BLaER1 treated with 17β-estradiol and CSF1 and Interleukin-3, amounts not matched to agents 10 nM and 100 nM (cell line): ENCODE results near the gene MPHOSPH9.
A peak's percentile ranks its signal among the peaks of the same experiment; 100 is the strongest.
"Not testable (repeated sequence)": the region's sequence is repeated elsewhere in the genome, so short reads cannot be mapped to it uniquely, and the experiment has no call there.

ENCODE experiments used
- H3K27ac ChIP-seq, 11 experiments: shearing (Covaris generic); formaldehyde crosslinking; 2 replicates each; pipeline ENCODE4 v1.8.1; 2022
- H3K27me3 ChIP-seq, 11 experiments: shearing (Covaris generic); formaldehyde crosslinking; 2 replicates each; pipeline ENCODE4 v1.8.1; 2022
- H3K36me3 ChIP-seq, 11 experiments: shearing (Covaris generic); formaldehyde crosslinking; 2 replicates each; pipeline ENCODE4 v1.8.1; 2022
- H3K4me1 ChIP-seq, 10 experiments: shearing (Covaris generic); formaldehyde crosslinking; 2 replicates each; pipeline ENCODE4 v1.8.1; 2022
- H3K4me2 ChIP-seq, 11 experiments: shearing (Covaris generic); formaldehyde crosslinking; 2 replicates each; pipeline ENCODE4 v1.8.1; 2022
- H3K4me3 ChIP-seq, 10 experiments: shearing (Covaris generic); formaldehyde crosslinking; 2 replicates each; pipeline ENCODE4 v1.8.1; 2022
- H3K9ac ChIP-seq, 11 experiments: shearing (Covaris generic); formaldehyde crosslinking; 2 replicates each; pipeline ENCODE4 v1.8.1; 2022
- H3K9me3 ChIP-seq, 11 experiments: shearing (Covaris generic); formaldehyde crosslinking; replicated peaks in 1 of 11; 2 replicates each; pipeline ENCODE4 v1.8.1; 2022
- H4K20me1 ChIP-seq, 11 experiments: shearing (Covaris generic); formaldehyde crosslinking; 2 replicates each; pipeline ENCODE4 v1.8.1; 2022
- Cebpa-rat ChIP-seq, 11 experiments: shearing (Covaris generic); IDR thresholded peaks; 2 replicates each; pipeline ENCODE4 v1.8.1; 2022

MPHOSPH9 gene

DNA sequence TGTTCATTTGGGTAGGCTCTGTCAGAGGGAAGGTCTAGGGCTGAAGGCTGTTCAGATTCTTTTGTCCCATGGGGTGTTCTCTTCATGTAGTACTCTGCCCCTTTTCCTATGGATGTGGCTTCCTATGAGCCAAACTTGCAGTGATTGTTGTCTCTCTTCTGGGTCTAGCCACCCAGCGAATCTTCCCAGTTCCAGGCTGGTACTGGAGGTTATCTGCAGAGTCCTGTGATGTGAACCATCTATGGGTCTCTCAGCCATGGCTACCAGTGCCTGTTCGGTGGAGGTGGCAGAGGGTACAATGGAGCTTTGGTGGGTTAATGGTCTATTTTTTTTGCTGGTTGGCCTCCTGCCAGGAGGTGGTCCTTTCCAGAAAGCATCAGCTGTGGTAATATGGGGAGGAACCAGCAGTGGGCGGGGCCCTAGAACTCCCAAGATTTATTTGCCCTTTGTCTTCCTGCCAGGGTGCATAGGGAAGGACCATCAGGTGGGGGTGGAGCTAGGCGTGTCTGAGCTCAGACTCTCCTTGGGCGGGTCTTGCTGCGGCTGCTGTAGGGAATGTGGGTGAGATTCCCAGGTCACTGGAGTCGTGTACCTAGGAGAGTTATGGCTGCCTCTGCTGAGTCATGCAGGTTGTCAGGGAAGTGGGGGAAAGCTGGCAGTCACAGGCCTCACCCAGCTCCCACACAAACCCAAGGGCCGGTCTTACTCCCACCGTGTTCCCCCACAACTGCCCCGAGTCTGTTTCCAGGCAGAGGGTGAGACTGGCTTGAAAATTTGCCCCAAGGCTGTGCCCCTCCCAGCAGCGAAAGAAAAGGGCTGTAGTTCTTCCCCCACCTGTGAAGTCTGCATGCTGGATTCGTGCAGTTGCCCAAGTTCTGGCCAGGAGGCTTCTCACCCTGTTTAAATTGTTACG, 17.8 kb upstream of the MPHOSPH9 start:
- H4K20me1 ChIP-seq = peaks cover 29 to 68% (median 43%) of the 10 kb centered on the region in 11 experiments; a peak in 17 of 22 replicates
- peaks cover 8 to 23% (median 16%) of the 10 kb centered on the region in 11 experiments; a peak in 21 of 22 replicates for H3K9me3 ChIP-seq
- H3K27me3 ChIP-seq = no peaks in the 10 kb centered on the region
- peak overlapping the region in 7 of 11 experiments; percentile 15 to 64 (median 45); a peak in 12 of 22 replicates for H3K27ac ChIP-seq
- no peak for TF ChIP-seq Cebpa-rat (IDR thresholded peaks at IDR 0.05)
- H3K4me3 ChIP-seq = no peak overlapping the region
- peak overlapping the region in 9 of 11 experiments; percentile 5 to 69 (median 40); a peak in 11 of 22 replicates for H3K4me2 ChIP-seq
- peaks cover 5 to 18% (median 13%) of the 10 kb centered on the region in 10 experiments; a peak in 18 of 20 replicates for H3K4me1 ChIP-seq
- H3K9ac ChIP-seq = peak overlapping the region in 2 of 11 experiments; percentile 3 to 23; a peak in 3 of 22 replicates
- peaks cover 53 to 92% (median 74%) of the 10 kb centered on the region in 11 experiments for H3K36me3 ChIP-seq

DNA sequence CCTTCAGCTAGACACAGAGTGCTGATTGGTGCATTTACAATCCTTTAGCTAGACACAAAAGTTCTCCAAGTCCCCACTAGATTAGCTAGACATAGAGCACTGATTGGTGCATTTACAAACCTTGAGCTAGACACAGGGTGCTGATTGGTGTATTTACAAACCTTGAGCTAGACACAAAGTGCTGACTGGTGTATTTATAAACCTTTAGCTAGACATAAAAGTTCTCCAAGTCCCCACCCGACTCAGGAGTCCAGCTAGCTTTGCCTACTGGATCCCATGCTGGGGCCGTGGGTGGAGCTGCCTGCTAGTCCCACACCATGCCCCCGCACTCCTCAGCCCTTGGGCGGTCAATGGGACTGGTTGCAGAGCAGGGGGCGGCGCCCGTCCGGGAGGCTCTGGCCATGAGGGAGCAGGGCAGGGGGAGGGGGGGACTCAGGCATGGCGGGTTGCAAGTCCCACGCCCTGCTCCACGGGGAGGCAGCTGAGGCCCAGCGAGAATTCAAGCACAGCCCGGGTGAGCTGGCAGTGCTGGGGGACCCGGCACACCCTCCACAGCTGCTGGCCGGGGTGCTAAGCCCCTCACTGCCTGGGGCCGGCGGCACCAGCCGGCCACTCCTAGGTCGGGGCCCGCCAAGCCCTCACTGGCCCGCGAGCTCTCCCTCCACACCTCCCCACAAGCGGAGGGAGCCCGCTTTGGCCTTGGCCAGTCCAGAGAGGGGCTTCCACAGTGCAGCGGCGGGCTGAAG, 16.2 kb upstream of the MPHOSPH9 start:
- peaks cover 40 to 87% (median 58%) of the 10 kb centered on the region in 11 experiments for H3K36me3 ChIP-seq

DNA sequence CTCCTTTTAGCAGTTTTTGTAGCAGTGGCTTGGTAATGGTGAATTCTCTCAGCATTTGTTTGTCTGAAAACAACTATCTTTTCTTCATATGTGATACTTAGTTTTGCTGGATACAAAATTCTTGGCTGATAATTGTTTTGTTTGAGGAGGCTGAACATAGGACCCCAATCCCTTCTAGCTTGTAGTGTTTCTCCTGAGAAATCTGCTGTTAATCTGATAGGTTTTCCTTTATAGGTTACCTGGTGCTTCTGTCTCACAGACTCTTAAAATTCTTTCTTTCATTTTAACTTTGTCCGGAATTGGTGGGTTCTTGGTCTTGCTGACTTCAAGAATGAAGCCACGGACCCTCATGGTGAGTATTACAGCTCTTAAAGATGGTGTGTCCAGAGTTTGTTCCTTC, 15.2 kb upstream of the MPHOSPH9 start:
- H3K27me3 ChIP-seq, H3K4me2 ChIP-seq, H3K9ac ChIP-seq, H3K27ac ChIP-seq, H3K4me3 ChIP-seq: not testable (repeated sequence)
- Histone ChIP-seq H3K36me3 (peaks cover 32 to 81% (median 51%) of the 10 kb centered on the region in 11 experiments), H3K4me1 (peaks cover 12 to 30% (median 19%) of the 10 kb centered on the region in 10 experiments; a peak in 19 of 20 replicates), H3K9me3 (peaks cover 8 to 27% (median 16%) of the 10 kb centered on the region in 11 experiments; a peak in 21 of 22 replicates), H4K20me1 (peaks cover 22 to 62% (median 33%) of the 10 kb centered on the region in 11 experiments; a peak in 17 of 22 replicates)

More for the DNA sequence above, 16.2 kb upstream of the MPHOSPH9 start:
- not testable (repeated sequence) for H3K9ac ChIP-seq, H3K4me3 ChIP-seq, H3K27me3 ChIP-seq, H3K27ac ChIP-seq, H3K4me2 ChIP-seq
- H4K20me1 ChIP-seq = peaks cover 29 to 67% (median 39%) of the 10 kb centered on the region in 11 experiments; a peak in 17 of 22 replicates
- H3K4me1 ChIP-seq = peaks cover 8 to 20% (median 14%) of the 10 kb centered on the region in 10 experiments; a peak in 18 of 20 replicates
- peaks cover 8 to 27% (median 16%) of the 10 kb centered on the region in 11 experiments; a peak in 21 of 22 replicates for H3K9me3 ChIP-seq

DNA sequence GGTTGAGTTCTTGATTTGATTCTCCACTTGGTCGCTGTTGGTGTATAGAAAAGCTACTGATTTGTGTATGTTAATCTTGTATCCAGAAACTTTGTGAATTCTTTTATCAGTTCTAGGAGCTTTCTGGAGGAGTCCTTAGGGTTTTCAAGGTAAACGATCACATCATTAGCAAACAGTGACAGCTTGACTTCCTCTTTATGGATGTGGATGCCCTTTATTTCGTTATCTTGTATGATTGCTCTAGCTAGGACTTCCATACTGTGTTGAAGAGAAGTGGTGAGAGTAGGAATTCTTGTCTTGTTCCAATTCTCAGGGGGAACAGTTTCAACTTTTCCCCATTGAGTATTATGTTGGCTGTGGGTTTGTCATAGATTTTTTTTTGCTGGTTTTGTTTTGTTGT, 12.7 kb upstream of the MPHOSPH9 start:
- H3K27me3 ChIP-seq = no peaks in the 10 kb centered on the region
- peaks cover 19 to 72% (median 41%) of the 10 kb centered on the region in 11 experiments for H3K36me3 ChIP-seq
- no peak for TF ChIP-seq Cebpa-rat (IDR thresholded peaks at IDR 0.05)
- H3K9ac ChIP-seq = no peak overlapping the region
- H3K9me3 ChIP-seq = peaks cover 8 to 27% (median 16%) of the 10 kb centered on the region in 11 experiments; a peak in 21 of 22 replicates
- H4K20me1 ChIP-seq = peaks cover 12 to 59% (median 30%) of the 10 kb centered on the region in 11 experiments; a peak in 19 of 22 replicates
- peaks cover 31 to 46% (median 35%) of the 10 kb centered on the region in 10 experiments for H3K4me1 ChIP-seq
- H3K4me3 ChIP-seq = no peak overlapping the region
- peak overlapping the region in 2 of 11 experiments; percentile 12 to 20; a peak in 3 of 22 replicates for H3K4me2 ChIP-seq
- H3K27ac ChIP-seq = no peak overlapping the region

DNA sequence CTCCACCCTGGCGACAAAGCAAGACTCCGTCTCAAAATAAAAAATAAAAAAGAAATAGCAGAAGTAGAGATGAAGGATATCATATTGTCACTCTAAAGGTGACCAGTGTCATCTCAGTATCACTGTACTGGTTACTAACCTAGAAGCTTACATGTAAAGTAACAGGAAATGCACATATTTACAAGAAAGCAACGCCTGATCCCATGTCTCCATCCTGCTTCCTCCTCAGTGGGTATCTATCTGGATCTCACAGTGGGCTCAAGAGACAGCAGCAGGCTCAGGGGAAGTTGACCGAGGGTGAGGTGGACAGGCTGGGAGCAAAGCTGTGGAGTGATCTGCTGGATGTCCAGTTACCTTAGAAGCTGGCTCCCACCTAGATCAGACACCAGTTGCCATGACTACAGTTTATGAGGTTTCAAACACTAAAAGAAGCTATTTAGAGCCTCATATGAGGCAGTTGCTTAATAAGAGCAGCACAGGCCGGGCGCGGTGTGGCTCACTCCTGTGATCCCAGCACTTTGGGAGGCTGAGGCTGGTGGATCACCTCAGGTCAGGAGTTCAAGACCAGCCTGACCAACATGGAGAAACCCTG, 10.8 kb upstream of the MPHOSPH9 start:
- peaks cover 26 to 48% (median 34%) of the 10 kb centered on the region in 10 experiments for H3K4me1 ChIP-seq
- peaks cover 2 to 57% (median 28%) of the 10 kb centered on the region in 11 experiments; a peak in 16 of 22 replicates for H4K20me1 ChIP-seq
- peak overlapping the region in 1 of 11 experiments; percentile 24; a peak in 1 of 22 replicates for H3K4me2 ChIP-seq
- peaks cover 22 to 71% (median 40%) of the 10 kb centered on the region in 11 experiments for H3K36me3 ChIP-seq
- no peak overlapping the region for H3K9ac ChIP-seq
- H3K27ac ChIP-seq = peak overlapping the region in 2 of 11 experiments; percentile 23 to 34; a peak in 3 of 22 replicates
- no peaks in the 10 kb centered on the region for H3K27me3 ChIP-seq
- H3K9me3 ChIP-seq = peaks cover 8 to 20% (median 14%) of the 10 kb centered on the region in 11 experiments; a peak in 21 of 22 replicates
- no peak for TF ChIP-seq Cebpa-rat (IDR thresholded peaks at IDR 0.05)
- H3K4me3 ChIP-seq = no peak overlapping the region

DNA sequence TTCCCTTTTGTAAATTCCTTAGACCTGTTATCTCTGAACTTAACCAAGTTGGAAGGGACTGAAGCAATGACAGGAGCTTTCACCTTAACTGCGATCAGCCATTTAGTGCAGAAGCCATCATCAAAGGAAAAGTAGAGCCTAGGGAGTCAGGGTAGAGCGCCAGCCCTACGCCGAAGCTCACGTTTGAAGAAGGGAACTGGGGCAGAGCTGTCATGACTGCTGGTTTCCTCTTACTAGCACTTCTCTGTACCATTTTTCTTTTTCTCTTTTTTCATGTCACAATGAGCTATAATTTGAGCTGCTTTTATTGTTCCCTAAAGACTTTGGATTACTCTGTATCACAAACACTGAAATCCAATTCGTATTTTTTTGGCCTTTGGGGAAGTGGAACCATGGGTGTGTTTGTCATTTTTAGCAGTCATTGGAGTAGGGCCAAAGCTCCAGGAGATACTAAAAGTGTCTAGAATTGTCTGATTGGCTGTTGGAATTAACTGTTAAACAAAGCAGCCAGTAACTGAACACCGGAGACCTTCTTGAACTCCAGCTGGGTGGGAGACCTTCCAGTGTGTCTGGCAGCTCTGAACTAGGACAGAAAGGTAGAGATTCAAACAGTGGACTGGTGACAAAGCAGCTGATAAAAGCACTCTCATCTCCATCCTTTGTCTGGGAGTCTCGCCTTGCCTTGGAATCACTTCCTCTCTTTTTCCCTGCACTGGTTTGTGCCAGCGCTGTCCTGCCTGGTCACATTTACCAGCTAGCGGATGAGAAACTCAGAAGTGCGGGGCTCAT, 9.4 kb upstream of the MPHOSPH9 start:
- no peak for TF ChIP-seq Cebpa-rat (IDR thresholded peaks at IDR 0.05)
- Histone ChIP-seq H3K4me3 (peak overlapping the region in 4 of 10 experiments; percentile 3 to 26 (median 20); a peak in 2 of 20 replicates), H3K27me3 (no peaks in the 10 kb centered on the region), H3K27ac (peak overlapping the region in 9 of 11 experiments; percentile 5 to 69 (median 48); a peak in 15 of 22 replicates), H4K20me1 (peaks cover 17 to 67% (median 41%) of the 10 kb centered on the region in 11 experiments; a peak in 18 of 22 replicates), H3K4me1 (peaks cover 39 to 63% (median 48%) of the 10 kb centered on the region in 10 experiments), H3K9me3 (peaks cover 0 to 6% (median under 1%) of the 10 kb centered on the region in 11 experiments; a peak in 7 of 22 replicates), H3K4me2 (peak overlapping the region; percentile 49 to 91 (median 68)), H3K9ac (peak overlapping the region in 9 of 11 experiments; percentile 2 to 63 (median 42); a peak in 13 of 22 replicates), H3K36me3 (peaks cover 12 to 59% (median 32%) of the 10 kb centered on the region in 11 experiments; a peak in 19 of 22 replicates)

DNA sequence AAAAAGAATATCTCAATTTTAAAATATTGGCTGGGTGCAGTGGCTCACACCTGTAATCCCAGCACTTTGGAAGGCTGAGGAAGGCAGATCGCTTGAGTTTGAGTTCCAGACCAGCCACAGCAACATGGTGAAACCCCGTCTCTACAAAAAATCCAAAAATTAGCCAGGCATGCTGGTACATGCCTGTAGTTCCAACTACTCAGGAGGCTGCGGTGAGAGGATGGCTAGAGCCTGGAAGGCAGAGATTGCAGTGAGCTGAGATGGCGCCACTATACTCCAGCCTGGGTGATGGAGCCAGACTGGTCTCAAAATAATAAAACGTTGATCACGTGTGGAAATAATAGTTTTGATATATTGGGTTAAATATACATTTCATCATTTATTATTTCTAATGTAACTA, 6.0 kb upstream of the MPHOSPH9 start:
- H3K9ac ChIP-seq = peak overlapping the region in 5 of 11 experiments; percentile 2 to 71 (median 43); a peak in 6 of 22 replicates
- peaks cover 73 to 87% (median 76%) of the 10 kb centered on the region in 10 experiments for H3K4me1 ChIP-seq
- H3K9me3 ChIP-seq = no peaks in the 10 kb centered on the region
- peak overlapping the region in 8 of 11 experiments; percentile 16 to 97 (median 94); a peak in 7 of 22 replicates for H3K4me2 ChIP-seq
- peaks cover 17 to 68% (median 45%) of the 10 kb centered on the region in 11 experiments; a peak in 18 of 22 replicates for H4K20me1 ChIP-seq
- TF ChIP-seq Cebpa-rat (IDR thresholded peaks at IDR 0.05) = no peak
- peaks cover 12 to 46% (median 25%) of the 10 kb centered on the region in 11 experiments; a peak in 18 of 22 replicates for H3K36me3 ChIP-seq
- no peak overlapping the region for H3K4me3 ChIP-seq
- H3K27me3 ChIP-seq = no peaks in the 10 kb centered on the region
- H3K27ac ChIP-seq = peak overlapping the region in 2 of 11 experiments; percentile 14 to 34; a peak in 2 of 22 replicates
